ENCODE measurements around the gene TTC5.
"Not testable (repeated sequence)": the region's sequence is repeated elsewhere in the genome, so short reads cannot be mapped to it uniquely, and the experiment has no call there.

- TF ChIP-seq CTCF, EP300 (IDR thresholded peaks at IDR 0.05): not testable (repeated sequence)
Measured at GRCh38 chr14:20281998-20282397, 23.8 kb downstream of the TTC5 start.
